ENCODE results near the gene ABCC10. TPM values are rescaled to one million over a fixed set of nuclear protein-coding genes. Genes with fewer than 3 reads are reported as not detected.
"Not testable (repeated sequence)": the region's sequence is repeated elsewhere in the genome, so short reads cannot be mapped to it uniquely, and the experiment has no call there.

ABCC10 gene
- total RNA-seq, 1 donor from 2014 or later: 17.9 TPM

GRCh38 chr6:43494321-43494720 is 67.0 kb downstream of the ABCC10 start:
- no peak for DNase-seq (ENCODE audit: low spot score in 2 of 2)
- no peak for FAIRE-seq

GRCh38 chr6:43494766-43495165 is 67.4 kb downstream of the ABCC10 start:
- DNase-seq (ENCODE audit: low spot score in 2 of 2) (no peak), FAIRE-seq (no peak)

GRCh38 chr6:43495409-43495941 is 68.1 kb downstream of the ABCC10 start:
- DNase-seq (ENCODE audit: low spot score in 2 of 2): no peak
- no peak for FAIRE-seq

- FAIRE-seq (no peak), DNase-seq (ENCODE audit: low spot score in 2 of 2) (peak in 1 of 2 donors; percentile 71)
These were observed 69.2 kb downstream of the ABCC10 start for GRCh38 chr6:43496370-43497128.

- DNase-seq (ENCODE audit: low spot score in 2 of 2) (no peak), FAIRE-seq (no peak)
These were observed 69.7 kb downstream of the ABCC10 start for GRCh38 chr6:43497129-43497396.

GRCh38 chr6:43497689-43498088 is 70.3 kb downstream of the ABCC10 start:
- DNase-seq (ENCODE audit: low spot score in 2 of 2) (no peak), FAIRE-seq (no peak)

- DNase-seq (ENCODE audit: low spot score in 2 of 2); FAIRE-seq: not testable (repeated sequence)
These were observed 71.0 kb downstream of the ABCC10 start for GRCh38 chr6:43498291-43498690.

GRCh38 chr6:43499028-43499815 is 71.9 kb downstream of the ABCC10 start:
- DNase-seq (ENCODE audit: low spot score in 2 of 2): no peak

More at GRCh38 chr6:43499028-43499815, 71.9 kb downstream of the ABCC10 start:
- FAIRE-seq: no peak

Small RNAs within 50 kb of the gene (small RNA-seq; reads per million reads assigned to genes)
- gene MIR6780B (not detected), gene RNU6-1113P (not detected)

Other genes with a start within 250 kb of the ABCC10 start
- gene CUL9, start 245.3 kb upstream of the ABCC10 start, total RNA-seq: 22.0 TPM
- 13.9 TPM for gene DNPH1, start 198.1 kb upstream of the ABCC10 start, total RNA-seq
- 9.8 TPM for gene TTBK1, start 184.1 kb upstream of the ABCC10 start, total RNA-seq
- 0.41 TPM for gene SLC22A7, start 129.3 kb upstream of the ABCC10 start, total RNA-seq
- 4.5 TPM for gene CRIP3, start 118.7 kb upstream of the ABCC10 start, total RNA-seq
- gene ZNF318, start 57.9 kb upstream of the ABCC10 start, total RNA-seq: 9.8 TPM
- gene DLK2, start 28.0 kb downstream of the ABCC10 start, total RNA-seq: 8.6 TPM
- 2.9 TPM for gene TJAP1, start 50.0 kb downstream of the ABCC10 start, total RNA-seq
- 2.9 TPM for gene LRRC73, start 82.8 kb downstream of the ABCC10 start, total RNA-seq
- gene YIPF3, start 89.4 kb downstream of the ABCC10 start, total RNA-seq: 68.5 TPM
- gene POLR1C, start 89.5 kb downstream of the ABCC10 start, total RNA-seq: 27.7 TPM
- 55.0 TPM for gene XPO5, start 148.5 kb downstream of the ABCC10 start, total RNA-seq
- gene POLH, start 148.6 kb downstream of the ABCC10 start, total RNA-seq: 10.2 TPM
- gene GTPBP2, start 201.7 kb downstream of the ABCC10 start, total RNA-seq: 32.6 TPM
- 25.3 TPM for gene MAD2L1BP, start 208.3 kb downstream of the ABCC10 start, total RNA-seq
- gene RSPH9, start 217.5 kb downstream of the ABCC10 start, total RNA-seq: 6.1 TPM